Superior temporal gyrus (tissue), 1 donor: ENCODE measurements around the gene IKBKE.
"Not testable (repeated sequence)": the region's sequence is repeated elsewhere in the genome, so short reads cannot be mapped to it uniquely, and the experiment has no call there.

Experiments
- DNase-seq: peaks from one replicate; pipeline ENCODE4 v3.0.0-alpha.2; 2016; ENCODE audit errors: extremely low spot score

The IKBKE gene

GRCh38 chr1:206476058-206476457, 5.8 kb downstream of the IKBKE start:
- no peak for DNase-seq

- DNase-seq = no peak
These were observed 6.3 kb downstream of the IKBKE start for GRCh38 chr1:206476591-206476990.

DNA sequence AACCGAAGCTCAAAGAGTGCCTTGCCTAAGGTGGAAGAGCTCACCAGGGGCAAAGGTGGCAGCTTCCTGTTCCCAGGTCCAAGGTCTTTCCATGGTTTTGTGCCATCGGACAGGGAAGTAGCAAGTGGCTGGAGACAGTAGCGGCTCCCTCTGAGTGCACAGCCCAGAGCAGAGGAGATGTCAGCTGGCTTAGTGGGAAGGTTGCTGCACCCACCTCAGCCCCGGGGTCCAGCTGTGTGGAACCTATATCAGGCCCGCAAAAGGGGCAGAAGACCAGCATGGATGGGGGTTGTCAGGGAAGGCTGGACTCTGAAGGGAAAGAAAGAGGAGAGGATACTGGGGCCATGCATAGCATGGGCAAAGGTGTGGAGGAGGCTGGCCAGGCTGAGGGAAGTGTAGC, 6.8 kb downstream of the IKBKE start:
- DNase-seq = no peak

GRCh38 chr1:206477581-206478380, 7.5 kb downstream of the IKBKE start:
- no peak for DNase-seq

DNA sequence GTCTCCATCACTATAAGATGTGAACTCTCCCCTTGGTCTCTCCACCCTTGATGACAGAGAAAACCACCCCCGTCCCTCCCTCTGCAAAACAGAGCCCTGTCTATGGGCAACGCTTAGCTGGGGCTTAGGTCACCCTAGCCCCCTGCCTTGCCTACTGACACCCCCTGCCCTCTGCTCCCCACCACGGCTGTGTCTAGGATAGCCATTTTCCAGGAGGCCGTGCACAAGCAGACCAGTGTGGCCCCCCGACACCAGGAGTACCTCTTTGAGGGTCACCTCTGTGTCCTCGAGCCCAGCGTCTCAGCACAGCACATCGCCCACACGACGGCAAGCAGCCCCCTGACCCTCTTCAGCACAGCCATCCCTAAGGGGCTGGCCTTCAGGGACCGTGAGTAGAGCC, 8.5 kb downstream of the IKBKE start:
- no peak for DNase-seq

- DNase-seq = peak; percentile 84
These were observed 9.2 kb downstream of the IKBKE start for GRCh38 chr1:206479183-206480125.

DNA sequence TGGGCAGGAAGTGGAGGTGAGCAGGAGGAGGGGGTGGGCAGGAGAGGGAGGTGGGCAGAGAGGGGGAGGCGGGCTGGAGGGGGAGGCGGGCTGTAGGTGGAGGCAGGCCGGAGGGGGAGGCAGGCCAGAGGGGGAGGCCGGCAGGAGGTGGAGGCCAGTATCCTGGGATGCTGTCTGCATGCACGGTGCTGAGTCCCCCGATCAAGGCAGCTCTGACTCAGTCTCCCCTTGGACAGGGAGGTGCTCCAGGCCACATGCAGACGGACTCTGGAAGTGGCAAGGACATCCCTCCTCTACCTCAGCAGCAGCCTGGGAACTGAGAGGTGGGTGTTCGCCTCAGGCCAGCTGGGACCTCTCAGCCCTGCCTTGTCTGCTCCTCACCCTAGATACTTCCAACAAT, 9.9 kb downstream of the IKBKE start:
- no peak for DNase-seq

GRCh38 chr1:206482611-206483010, 12.3 kb downstream of the IKBKE start:
- no peak for DNase-seq

DNA sequence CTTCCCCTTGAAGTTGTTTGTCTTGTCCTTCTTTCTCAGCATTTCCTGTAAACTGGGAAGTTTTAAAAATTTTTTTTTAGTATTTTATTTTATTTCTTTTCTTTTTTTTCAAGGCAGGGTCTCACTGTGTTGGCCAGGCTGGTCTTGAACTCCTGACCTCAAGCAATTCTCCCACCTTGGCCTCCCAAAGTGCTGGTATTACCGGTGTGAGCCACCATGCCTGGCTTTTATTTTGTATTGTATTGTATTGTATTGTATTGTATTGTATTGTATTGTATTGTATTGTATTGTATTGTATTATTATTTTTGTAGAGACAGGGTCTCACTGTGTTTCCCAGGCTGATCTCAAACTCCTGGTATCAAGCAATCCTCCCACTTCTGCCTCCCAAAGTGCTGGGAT, 13.6 kb downstream of the IKBKE start:
- DNase-seq = not testable (repeated sequence)

GRCh38 chr1:206484901-206485300, 14.6 kb downstream of the IKBKE start:
- no peak for DNase-seq

GRCh38 chr1:206486995-206487788, 16.9 kb downstream of the IKBKE start:
- DNase-seq = no peak

- DNase-seq = no peak
These were observed 17.7 kb downstream of the IKBKE start for GRCh38 chr1:206487970-206488369.

- DNase-seq = no peak
These were observed 18.2 kb downstream of the IKBKE start for GRCh38 chr1:206488466-206488865.

DNA sequence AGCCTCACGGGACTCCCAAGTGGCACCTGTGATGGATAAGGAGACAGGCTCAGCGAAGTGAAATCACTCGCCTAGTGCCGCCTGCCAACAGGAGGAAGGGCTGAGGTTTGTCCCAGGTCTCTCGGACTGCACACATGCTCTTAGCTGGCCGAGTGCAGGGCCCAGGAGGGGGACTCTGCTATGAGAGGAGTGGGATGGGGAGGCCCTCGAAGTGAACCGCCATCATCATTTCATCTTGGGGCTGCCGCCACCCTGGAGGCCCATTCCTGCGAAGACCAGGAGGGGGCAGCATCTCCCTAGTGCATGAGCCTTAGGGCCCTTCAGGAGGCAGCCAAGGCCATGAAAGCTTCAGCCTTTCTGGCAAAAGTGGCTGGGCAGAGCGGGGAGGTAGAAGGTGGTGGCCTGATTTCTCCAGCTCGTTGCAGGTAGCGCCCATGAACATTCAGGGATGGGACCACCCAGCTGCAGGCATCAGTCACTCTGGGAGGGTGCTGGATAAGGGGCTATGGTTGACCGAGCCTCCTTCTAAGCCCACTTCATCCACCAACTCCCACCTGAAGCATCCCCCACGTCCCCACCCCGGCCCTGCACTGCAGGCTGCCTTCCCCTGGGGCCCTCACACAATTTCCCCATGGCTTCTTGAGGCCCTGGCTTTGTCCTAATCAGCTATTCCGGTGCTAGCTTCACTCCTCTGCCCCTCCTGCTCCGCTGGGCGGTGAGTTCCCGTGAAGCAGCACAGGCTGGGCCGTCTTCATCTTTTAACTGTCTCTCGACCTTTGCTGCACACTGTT, 19.9 kb downstream of the IKBKE start:
- DNase-seq = peak; percentile 80

DNA sequence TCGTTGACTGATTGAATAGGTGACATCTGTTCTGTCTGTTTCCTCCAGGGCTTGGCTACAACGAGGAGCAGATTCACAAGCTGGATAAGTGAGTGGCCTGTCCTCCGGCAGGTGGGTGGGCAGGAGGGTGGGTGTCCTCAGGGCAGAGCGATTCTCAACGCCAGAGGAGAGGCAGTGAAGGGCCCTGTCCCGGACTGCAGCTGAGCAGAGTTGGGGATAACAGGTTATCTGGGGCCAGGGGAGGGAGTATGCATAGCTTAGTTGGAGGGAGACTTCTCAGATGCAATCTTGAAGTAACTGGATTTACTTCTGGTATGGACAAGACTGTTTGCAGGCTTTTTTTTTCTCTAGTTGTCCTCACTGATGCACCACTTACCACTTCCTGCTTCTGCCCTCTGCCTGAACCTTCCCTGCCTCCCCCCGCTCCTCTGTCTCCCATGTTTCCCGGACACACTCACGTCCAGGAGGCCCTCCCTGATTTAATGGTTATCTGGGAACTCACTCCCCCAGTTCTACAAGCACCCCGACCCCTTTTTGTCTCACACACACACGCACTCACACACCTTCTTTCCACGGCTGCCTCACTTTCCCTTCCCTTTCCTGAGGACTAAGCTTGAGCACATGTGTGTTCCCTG, 20.6 kb downstream of the IKBKE start:
- DNase-seq = no peak

GRCh38 chr1:206491616-206492015, 21.3 kb downstream of the IKBKE start:
- DNase-seq = no peak

DNA sequence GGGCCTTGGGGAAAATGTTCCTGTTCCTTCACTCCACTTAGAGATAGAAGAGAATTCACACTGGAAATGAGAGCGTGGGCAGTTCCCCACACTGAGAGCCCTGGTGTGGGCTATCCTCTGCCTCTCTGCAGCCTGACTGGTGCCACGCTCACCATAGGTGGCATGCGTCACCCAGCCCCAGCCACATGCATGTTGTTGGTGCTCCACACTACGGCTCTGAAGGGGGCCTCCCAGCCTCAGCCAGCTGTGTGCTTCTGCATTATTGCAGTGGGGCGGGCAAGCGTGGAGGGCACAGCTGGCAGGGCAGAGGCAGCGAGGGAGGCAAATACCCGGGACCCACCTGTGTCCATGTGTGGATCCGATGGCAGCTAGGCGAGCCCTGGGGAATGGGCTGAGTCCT, 22.3 kb downstream of the IKBKE start:
- DNase-seq = no peak

DNA sequence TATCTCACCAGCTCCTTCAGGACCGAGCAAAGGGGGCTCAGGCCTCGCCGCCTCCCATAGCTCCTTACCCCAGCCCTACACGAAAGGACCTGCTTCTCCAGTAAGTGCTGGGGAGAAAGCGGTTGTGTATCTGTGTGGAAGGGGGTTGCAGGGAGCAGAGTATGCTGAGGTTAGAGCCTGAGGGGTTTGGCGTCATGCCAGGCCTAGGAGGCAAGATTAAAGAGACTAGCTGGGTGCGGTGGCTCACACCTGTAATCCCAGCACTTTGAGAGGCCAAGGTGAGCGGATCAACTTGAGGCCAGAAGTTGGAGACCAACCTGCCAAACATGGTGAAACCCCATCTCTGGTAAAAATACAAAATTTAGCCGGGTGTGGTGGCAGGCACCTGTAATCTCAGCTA, 23.0 kb downstream of the IKBKE start:
- DNase-seq = no peak

DNA sequence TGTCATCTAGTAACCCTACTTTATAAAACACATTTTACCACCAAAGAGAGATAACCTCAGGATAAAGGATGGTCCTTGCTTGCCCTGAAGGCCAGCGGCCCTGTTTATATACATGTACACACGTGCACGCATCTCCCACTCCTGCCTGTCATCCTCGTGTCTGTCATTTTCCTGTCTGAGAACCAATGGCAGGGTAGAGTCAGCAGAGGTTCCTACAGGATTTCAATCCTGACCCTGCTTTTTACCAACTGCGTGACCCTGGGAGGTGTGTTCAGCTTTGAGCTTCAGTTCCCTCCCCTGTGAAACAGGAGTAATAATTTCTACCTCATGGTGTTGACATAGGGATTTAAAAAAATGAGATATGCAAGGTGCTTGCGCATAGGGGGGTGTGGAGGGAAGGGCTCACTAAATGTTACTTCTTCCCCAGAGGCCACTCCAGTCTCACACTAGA, 24.8 kb downstream of the IKBKE start:
- DNase-seq = no peak

- no peak for DNase-seq
These were observed 25.3 kb downstream of the IKBKE start for GRCh38 chr1:206495493-206496046.
